Stimulated activated CD8-positive, alpha-beta memory T cell treated with anti-CD3 and anti-CD28 coated beads, Interleukin-15, amount 100 ng/mL, for 24 hours (primary cell): ENCODE measurements around the gene PLCD1.
"Not testable (repeated sequence)": the region's sequence is repeated elsewhere in the genome, so short reads cannot be mapped to it uniquely, and the experiment has no call there.

ENCODE experiments used
- DNase-seq: peaks from one replicate; pipeline ENCODE4 v3.0.0-alpha.2; 2020; ENCODE audit warnings: low read depth

Gene PLCD1

GRCh38 chr3:38000242-38000916, 29.1 kb downstream of the PLCD1 start:
- no peak for DNase-seq

- no peak for DNase-seq
These were observed 29.6 kb downstream of the PLCD1 start for GRCh38 chr3:37999836-38000235.

GRCh38 chr3:37997791-37998370, 31.6 kb downstream of the PLCD1 start:
- DNase-seq, result no peak

- DNase-seq, result no peak
These were observed 32.1 kb downstream of the PLCD1 start for GRCh38 chr3:37997342-37997741.

- peak; percentile 67 for DNase-seq
These were observed 32.6 kb downstream of the PLCD1 start for GRCh38 chr3:37996785-37997301.

GRCh38 chr3:37995652-37996641, 33.5 kb downstream of the PLCD1 start:
- DNase-seq, result no peak

- no peak for DNase-seq
These were observed 34.8 kb downstream of the PLCD1 start for GRCh38 chr3:37994639-37994972.

GRCh38 chr3:37993820-37994638, 35.4 kb downstream of the PLCD1 start:
- peak; percentile 48 for DNase-seq

- DNase-seq, result no peak
These were observed 36.0 kb downstream of the PLCD1 start for GRCh38 chr3:37993460-37993819.

GRCh38 chr3:37993067-37993455, 36.4 kb downstream of the PLCD1 start:
- no peak for DNase-seq

GRCh38 chr3:37992271-37993066, 37.0 kb downstream of the PLCD1 start:
- no peak for DNase-seq

- DNase-seq, result no peak
These were observed 37.6 kb downstream of the PLCD1 start for GRCh38 chr3:37991823-37992222.

- no peak for DNase-seq
These were observed 38.3 kb downstream of the PLCD1 start for GRCh38 chr3:37991109-37991508.

GRCh38 chr3:37990527-37990926, 38.9 kb downstream of the PLCD1 start, which contains the start of gene VILL:
Gene VILL (plus strand): TSS chr3:37990786. CDS start chr3:37993673, 2,887 bp downstream.
- DNase-seq, result no peak

- DNase-seq, result no peak
These were observed 39.5 kb downstream of the PLCD1 start for GRCh38 chr3:37989821-37990480.

- DNase-seq, result no peak
These were observed 40.4 kb downstream of the PLCD1 start for GRCh38 chr3:37988931-37989525.

GRCh38 chr3:37988376-37988775, 41.1 kb downstream of the PLCD1 start:
- DNase-seq, result not testable (repeated sequence)

GRCh38 chr3:37987751-37988179, 41.7 kb downstream of the PLCD1 start:
- no peak for DNase-seq

- DNase-seq, result no peak
These were observed 42.1 kb downstream of the PLCD1 start for GRCh38 chr3:37987315-37987697.
